NCI-H128 (cell line): ENCODE data around the gene SYNGR1.
"Not testable (repeated sequence)": the region's sequence is repeated elsewhere in the genome, so short reads cannot be mapped to it uniquely, and the experiment has no call there.

Experiments
- DNase-seq: peaks from one replicate; lab custom pipeline; 2025; ENCODE audit not compliant: unreplicated experiment; lab: John Stamatoyannopoulos, UW

The SYNGR1 gene

GRCh38 chr22:39350757-39351688, 1.2 kb downstream of the SYNGR1 start:
- DNase-seq: no peak

DNA sequence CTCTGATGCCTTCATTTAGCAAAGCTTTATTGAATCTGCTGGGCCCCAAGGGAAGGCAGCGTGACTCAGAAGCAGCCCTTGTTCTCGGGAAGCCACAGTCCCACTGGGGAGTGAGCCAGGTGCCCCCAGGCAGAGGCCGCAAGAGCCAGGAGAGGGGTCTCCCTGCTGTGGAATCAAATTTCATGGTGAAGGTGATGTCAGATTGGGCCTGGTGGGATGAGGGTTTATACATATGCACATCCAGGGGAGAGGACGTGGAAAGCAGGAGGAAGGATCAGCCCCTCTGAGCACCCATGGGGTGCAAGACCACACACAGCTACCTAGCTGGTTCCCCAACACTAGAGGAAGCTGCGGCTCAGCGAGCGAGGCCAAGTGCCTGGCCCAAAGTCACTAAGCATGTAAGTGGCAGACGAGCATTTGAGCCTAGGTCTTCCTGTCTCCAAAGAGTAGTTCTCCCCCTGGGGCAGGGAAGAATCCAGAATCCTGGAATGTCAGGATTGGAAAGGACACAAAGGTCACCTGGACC, 2.0 kb downstream of the SYNGR1 start:
- DNase-seq: no peak

DNA sequence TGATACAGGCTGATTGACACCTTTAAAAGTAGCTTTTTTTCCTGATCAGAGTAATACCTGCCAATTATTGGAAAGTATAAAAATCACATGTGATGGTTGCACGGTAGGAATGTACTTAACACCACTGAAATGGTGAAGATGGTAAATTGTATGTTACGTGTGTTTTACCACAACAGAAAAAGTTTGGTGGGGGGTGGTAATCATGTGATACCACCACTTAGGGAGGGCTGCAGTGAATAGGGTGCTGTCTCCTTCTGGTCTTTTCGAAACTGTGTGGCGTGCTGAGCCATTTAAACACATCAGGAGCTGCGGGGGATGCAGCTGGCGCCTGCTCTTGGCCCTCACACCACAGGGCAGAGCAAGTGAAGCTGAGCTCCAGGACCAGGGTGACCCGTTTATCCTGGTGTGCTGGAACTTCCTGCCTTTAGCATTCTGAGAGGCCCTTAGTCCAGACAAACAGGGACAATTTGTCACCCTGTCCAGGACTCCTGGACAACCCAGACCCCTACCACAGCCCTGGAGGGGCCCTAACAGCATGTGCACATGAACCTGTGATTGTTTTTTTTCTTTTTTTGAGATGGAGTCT, 2.6 kb downstream of the SYNGR1 start:
- no peak for DNase-seq

GRCh38 chr22:39353346-39353745, 3.6 kb downstream of the SYNGR1 start:
- no peak for DNase-seq

GRCh38 chr22:39355080-39355479, 5.3 kb downstream of the SYNGR1 start:
- DNase-seq: no peak

- not testable (repeated sequence) for DNase-seq
Observed at GRCh38 chr22:39355805-39356204, 6.0 kb downstream of the SYNGR1 start.

- no peak for DNase-seq
Observed at GRCh38 chr22:39356464-39356863, 6.7 kb downstream of the SYNGR1 start.

- not testable (repeated sequence) for DNase-seq
Observed at GRCh38 chr22:39357110-39358108, 7.6 kb downstream of the SYNGR1 start.

GRCh38 chr22:39358197-39358596, 8.4 kb downstream of the SYNGR1 start:
- DNase-seq: not testable (repeated sequence)

- no peak for DNase-seq
Observed at GRCh38 chr22:39359659-39360195, 9.9 kb downstream of the SYNGR1 start.

DNA sequence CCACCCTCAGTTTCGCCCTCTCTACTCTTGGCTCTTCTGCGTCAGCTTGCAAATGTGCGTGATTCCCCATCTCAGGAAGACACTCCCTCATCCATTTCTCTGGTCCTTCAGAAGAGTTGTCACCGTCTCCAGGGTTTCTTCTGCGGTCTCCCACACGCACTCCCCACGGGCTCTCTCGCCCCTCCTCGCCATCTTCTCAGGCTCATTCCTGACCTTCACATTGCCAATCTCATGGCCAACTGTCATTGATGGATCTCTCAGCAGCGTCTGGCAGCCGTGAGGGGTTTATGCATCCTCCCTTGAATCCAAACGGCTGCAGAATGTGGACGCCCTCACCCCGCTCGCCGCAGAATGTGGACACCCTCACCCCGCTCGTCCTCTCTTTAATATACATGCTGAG, 10.5 kb downstream of the SYNGR1 start:
- DNase-seq: no peak

DNA sequence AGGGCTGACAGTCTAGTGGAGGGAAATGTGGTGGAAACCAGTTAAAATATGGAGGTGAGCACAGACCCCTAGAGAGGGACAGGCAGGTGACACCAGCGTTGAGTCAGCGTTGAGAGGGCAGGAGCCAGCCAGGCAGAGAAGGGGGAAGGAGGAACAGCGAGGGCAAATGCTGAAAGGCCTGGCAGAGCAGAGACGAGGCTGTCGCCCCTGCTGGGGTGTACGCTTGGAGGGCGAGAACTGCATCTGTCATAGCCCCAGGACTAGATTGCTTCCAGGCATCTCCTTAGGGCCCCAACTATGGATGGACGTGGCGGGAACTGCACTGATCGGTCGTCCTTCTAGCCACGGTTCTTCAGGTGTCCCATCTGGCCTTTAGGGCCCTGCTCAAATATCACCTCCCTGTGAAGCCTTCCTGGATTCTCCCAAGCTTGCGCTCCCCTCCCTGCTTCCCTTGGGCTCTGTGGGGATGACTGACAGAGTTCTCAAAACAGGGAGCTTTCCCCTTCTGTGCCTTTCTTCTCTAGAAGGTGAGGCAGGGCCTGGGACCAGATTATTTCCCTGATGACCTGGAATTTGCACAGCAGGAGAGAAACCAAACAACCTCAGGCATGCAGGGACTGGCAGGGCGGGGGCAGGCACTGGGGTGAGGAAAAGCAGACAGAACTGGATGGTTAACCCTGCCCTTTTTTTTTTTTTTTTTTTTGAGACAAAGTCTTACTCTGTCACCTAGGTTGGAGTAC, 11.1 kb downstream of the SYNGR1 start:
- DNase-seq: no peak

DNA sequence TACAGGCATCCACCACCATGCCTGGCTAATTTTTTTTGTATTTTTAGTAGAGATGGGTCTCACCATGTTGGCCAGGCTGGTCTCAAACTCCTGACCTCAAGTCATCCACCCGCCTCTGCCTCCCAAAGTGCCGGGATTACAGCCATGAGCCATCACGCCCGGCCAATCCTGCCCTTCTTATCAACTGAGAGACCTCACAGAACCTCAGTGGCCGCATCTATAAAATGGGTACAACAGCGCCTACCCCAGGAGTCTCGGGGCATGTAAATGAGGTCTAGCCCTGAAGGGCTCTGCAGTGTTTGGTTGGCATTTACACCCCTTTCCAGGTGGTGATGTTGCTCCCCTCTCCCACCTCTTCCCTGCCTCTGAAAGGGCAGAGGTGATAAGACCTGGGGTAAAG, 11.7 kb downstream of the SYNGR1 start:
- DNase-seq: no peak

DNA sequence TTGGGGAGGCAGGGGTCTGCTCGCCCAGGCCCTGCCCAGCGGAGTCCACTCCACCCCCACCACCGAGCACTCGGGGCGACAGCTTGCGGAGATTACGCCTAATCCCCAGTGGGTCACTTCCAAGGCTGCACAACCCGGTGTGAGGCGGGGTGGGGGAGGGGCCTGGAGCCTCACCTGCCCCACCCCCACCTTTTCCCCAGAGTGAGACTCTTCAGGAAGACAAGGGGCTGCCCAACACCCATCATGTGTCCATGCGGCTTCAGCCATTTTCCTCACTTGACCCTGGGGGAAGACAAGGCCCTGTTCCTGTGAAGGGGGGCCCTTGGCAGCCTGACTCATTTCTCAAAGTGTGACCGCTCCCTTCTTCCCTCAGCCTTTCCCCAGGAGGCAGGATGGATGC, 12.5 kb downstream of the SYNGR1 start:
- DNase-seq: no peak

GRCh38 chr22:39362932-39363331, 13.1 kb downstream of the SYNGR1 start:
- no peak for DNase-seq

- DNase-seq: no peak
Observed at GRCh38 chr22:39363751-39364515, 14.1 kb downstream of the SYNGR1 start.

- no peak for DNase-seq
Observed at GRCh38 chr22:39364714-39365491, 15.1 kb downstream of the SYNGR1 start.

DNA sequence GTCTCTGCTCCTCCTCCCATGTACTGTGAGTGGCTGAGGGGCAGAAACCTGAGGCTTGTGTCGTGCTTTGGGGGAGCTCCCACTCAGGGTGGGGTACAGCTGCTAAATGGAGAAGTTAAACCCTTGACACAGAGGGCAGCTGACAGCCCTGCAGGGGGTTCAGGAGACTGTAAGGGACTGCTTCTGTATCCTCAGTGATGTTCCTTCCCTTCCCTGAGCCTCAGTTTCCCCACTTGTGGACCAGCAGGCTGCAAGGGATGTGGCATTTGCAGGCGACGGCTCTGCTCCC, 15.6 kb downstream of the SYNGR1 start:
- no peak for DNase-seq

- DNase-seq: no peak
Observed at GRCh38 chr22:39367035-39367434, 17.2 kb downstream of the SYNGR1 start.
